K562 (cell line): ENCODE data around the gene SLC12A9.
"Not testable (repeated sequence)": the region's sequence is repeated elsewhere in the genome, so short reads cannot be mapped to it uniquely, and the experiment has no call there.

Experiments
- ARID3A ChIP-seq: IDR thresholded peaks from 2 replicates; pipeline ENCODE4 v1.6.1; 2012; ENCODE audit warnings: low read depth, low read length, improper control_type of control experiment, borderline replicate concordance
- CBFB ChIP-seq: sonication (generic); formaldehyde crosslinking; IDR thresholded peaks from 2 replicates; pipeline ENCODE4 v1.4.0; 2020; ENCODE audit warnings: mild to moderate bottlenecking, missing genetic modification reagents
- CHD4 ChIP-seq: fragments of 200-600 bp; sonication (generic); IDR thresholded peaks from 3 replicates; pipeline ENCODE4 v1.6.1; 2012; ENCODE audit warnings: low read depth, mild to moderate bottlenecking, mixed read lengths, low read length, inconsistent platforms; ENCODE audit not compliant: insufficient read depth, insufficient replicate concordance, poor library complexity, severe bottlenecking
- CTCF ChIP-seq, 3 experiments: IDR thresholded peaks in 2 of 3; conservative IDR thresholded peaks in 1 of 3; 2 replicates each; pipeline ENCODE4 v1.5.1; 2011 to 2012; ENCODE audit warnings: low read length in 3 of 3, mild to moderate bottlenecking in 3 of 3, control low read depth in 2 of 3, improper control_type of control experiment in 1 of 3, inconsistent platforms in 1 of 3, low read depth in 1 of 3, mixed read lengths in 1 of 3, moderate library complexity in 1 of 3; ENCODE audit not compliant: insufficient read depth in 2 of 3
- ELF2 ChIP-seq: fragments of 250-450 bp; sonication (Bioruptor Pico); IDR thresholded peaks from 2 replicates; pipeline ENCODE4 v1.5.0; 2021; ENCODE audit warnings: mild to moderate bottlenecking
- HMG20A ChIP-seq: fragments of 450-650 bp; formaldehyde crosslinking; conservative IDR thresholded peaks from 2 replicates; pipeline ENCODE4 v1.4.0; 2020; ENCODE audit warnings: mild to moderate bottlenecking, mixed read lengths
- MBD2 ChIP-seq: sonication (generic); IDR thresholded peaks from 2 replicates; pipeline ENCODE4 v1.6.1; 2016; ENCODE audit warnings: low read depth, borderline replicate concordance
- POLR2AphosphoS5 ChIP-seq: IDR thresholded peaks from 2 replicates; pipeline ENCODE4 v1.6.1; 2011; ENCODE audit warnings: mild to moderate bottlenecking, low read depth, low read length, moderate library complexity; ENCODE audit not compliant: control insufficient read depth, insufficient read depth
- REST ChIP-seq, 2 experiments: fragments of 450-650 bp; formaldehyde crosslinking in 1 of 2; IDR thresholded peaks; 2 replicates each; pipeline versions ENCODE4 v1.4.0 to v1.6.1; 2014 to 2020; ENCODE audit warnings: mild to moderate bottlenecking in 2 of 2, borderline replicate concordance in 1 of 2, low read depth in 1 of 2
- SPI1 ChIP-seq: IDR thresholded peaks from 2 replicates; pipeline ENCODE4 v1.6.1; 2011; ENCODE audit warnings: low read depth, low read length, control low read depth, borderline replicate concordance
- USF2 ChIP-seq: sonication (generic); formaldehyde crosslinking; IDR thresholded peaks from 2 replicates; pipeline ENCODE4 v1.5.0; 2020; ENCODE audit warnings: missing genetic modification reagents
- ZNF224 ChIP-seq: sonication (generic); formaldehyde crosslinking; IDR thresholded peaks from 2 replicates; pipeline ENCODE4 v1.8.0; 2022; ENCODE audit warnings: mild to moderate bottlenecking, missing genetic modification reagents
- ZNF561 ChIP-seq: fragments of 450-650 bp; formaldehyde crosslinking; conservative IDR thresholded peaks from 2 replicates; pipeline ENCODE4 v1.4.0; 2020; ENCODE audit warnings: mild to moderate bottlenecking, moderate library complexity

GRCh38 chr7:100816515-100816914 is 36.0 kb upstream of the SLC12A9 start:
- not testable (repeated sequence) for TF ChIP-seq POLR2AphosphoS5; ARID3A; SPI1; ZNF561 (CRISPR knock-in tag); ZNF224; CTCF (IDR thresholded peaks at IDR 0.05 in 2 of 3, conservative IDR thresholded peaks at IDR 0.05 in 1 of 3; ENCODE audit: insufficient read depth in 2 of 3, low read depth in 1 of 3, low read length in 3 of 3); REST (IDR thresholded peaks at IDR 0.05; ENCODE audit: borderline replicate concordance); REST (CRISPR knock-in tag; IDR thresholded peaks at IDR 0.05; ENCODE audit: low read depth); CBFB (CRISPR knock-in tag); MBD2; ELF2; CHD4; HMG20A (CRISPR knock-in tag); USF2 (CRISPR knock-in tag)
